ENCODE measurements around the gene RASL12. TPM values are rescaled to one million over a fixed set of nuclear protein-coding genes. Genes with fewer than 3 reads are reported as not detected.

Gene RASL12
- total and polyA plus RNA-seq, 2 of the 4 experiments (the other 2 are of a cell fraction): 0.18 to 0.22 TPM

DNA sequence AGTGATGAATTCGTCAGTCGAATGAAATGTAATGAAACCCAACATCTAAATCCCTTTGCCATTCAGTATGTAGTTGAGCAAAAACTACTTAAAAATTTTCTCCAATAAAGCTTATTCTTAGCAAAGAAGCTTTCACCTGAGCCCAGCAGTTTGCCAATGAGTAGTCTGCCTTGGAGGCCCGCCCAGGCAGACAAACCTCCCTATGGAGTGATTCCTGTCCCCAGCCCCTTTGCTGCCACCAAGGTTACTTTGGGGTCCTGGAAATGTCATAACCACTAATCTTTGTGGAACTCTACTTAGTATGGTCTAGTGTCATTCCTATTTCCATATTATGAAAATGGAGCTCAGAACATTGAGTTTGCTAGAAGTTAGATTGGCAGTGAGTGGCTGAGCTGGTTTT lies 35.1 kb upstream of the RASL12 start:
- no peaks in the 10 kb centered on the region for H3K9me3 ChIP-seq (ENCODE audit: control insufficient read depth, insufficient read depth, low read length)
- no peak overlapping the region for H3K23ac ChIP-seq (ENCODE audit: low read depth, low read length)
- no peak overlapping the region for H3K27ac ChIP-seq (ENCODE audit: insufficient read depth, low read length)
- in situ Hi-C loops (cut with MboI; ENCODE audit: low sequenced_read_pairs) (no loop called here), dilution Hi-C loops (cut with HindIII; ENCODE audit: low sequenced_read_pairs, unreplicated experiment) (no loop called here), intact Hi-C loops (cut with micrococcal nuclease) (no loop called here)
- H3K9me1 ChIP-seq (ENCODE audit: insufficient read depth, low read length): no peaks in the 10 kb centered on the region
- H3K56ac ChIP-seq (ENCODE audit: extremely low read depth, insufficient read depth, low read length): no peak overlapping the region
- no peak overlapping the region for H2BK120ac ChIP-seq (ENCODE audit: low read depth, low read length)
- no peaks in the 10 kb centered on the region for H3K27me3 ChIP-seq (ENCODE audit: control insufficient read depth, insufficient read depth, low read length)
- no peak overlapping the region for H2BK15ac ChIP-seq (ENCODE audit: low read depth, low read length)
- H3K9ac ChIP-seq (ENCODE audit: low read depth, low read length): no peak overlapping the region
- H2AFZ ChIP-seq (replicated peaks; ENCODE audit: low read length, poor library complexity): no peak overlapping the region
- no peaks in the 10 kb centered on the region; the same call in 1 of the 2 replicates for H4K20me1 ChIP-seq (ENCODE audit: insufficient read depth, low read length)
- TF ChIP-seq, protein P1, sequence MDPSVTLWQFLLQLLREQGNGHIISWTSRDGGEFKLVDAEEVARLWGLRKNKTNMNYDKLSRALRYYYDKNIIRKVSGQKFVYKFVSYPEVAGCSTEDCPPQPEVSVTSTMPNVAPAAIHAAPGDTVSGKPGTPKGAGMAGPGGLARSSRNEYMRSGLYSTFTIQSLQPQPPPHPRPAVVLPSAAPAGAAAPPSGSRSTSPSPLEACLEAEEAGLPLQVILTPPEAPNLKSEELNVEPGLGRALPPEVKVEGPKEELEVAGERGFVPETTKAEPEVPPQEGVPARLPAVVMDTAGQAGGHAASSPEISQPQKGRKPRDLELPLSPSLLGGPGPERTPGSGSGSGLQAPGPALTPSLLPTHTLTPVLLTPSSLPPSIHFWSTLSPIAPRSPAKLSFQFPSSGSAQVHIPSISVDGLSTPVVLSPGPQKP (IDR thresholded peaks at IDR 0.05; ENCODE audit: borderline replicate concordance, low read depth, low read length): no peak
- TF ChIP-seq MAFK (IDR thresholded peaks at IDR 0.05; ENCODE audit: low read depth, low read length): no peak
- no peak overlapping the region for H3K18ac ChIP-seq (ENCODE audit: low read depth, low read length)
- no peak overlapping the region for H3K14ac ChIP-seq (replicated peaks; ENCODE audit: low read depth, low read length)
- no peak overlapping the region for H2BK5ac ChIP-seq (ENCODE audit: low read depth, low read length, poor library complexity, severe bottlenecking)
- POLR2A ChIA-PET (ENCODE audit: unreplicated experiment): no interaction called here
- BruUV-seq (replicated peaks): no TSS peak
- CTCF ChIA-PET: interaction anchor here (0.5 to 2.5 kb wide), 3 partner anchors 48 to 58 kb away, joined by 3 to 26 read pairs (median 3); no protein-coding TSS in a partner anchor
- H4K91ac ChIP-seq (ENCODE audit: insufficient read depth, low read depth, low read length): no peak overlapping the region
- H3K79me1 ChIP-seq (ENCODE audit: low read depth in 1 of 2, low read length in 2 of 2): no peaks in the 10 kb centered on the region; a peak in 1 of 4 replicates
- no CpG with 5 or more reads among the region's 3 CpGs for WGBS, 2 experiments (ENCODE audit: extremely low coverage in 2 of 2, insufficient read length in 1 of 2)
- H4K8ac ChIP-seq (ENCODE audit: low read depth in 2 of 2, low read length in 2 of 2): no peak overlapping the region
- H2BK20ac ChIP-seq (ENCODE audit: low read depth, low read length): no peak overlapping the region
- ATAC-seq (ENCODE audit: low read depth): no peak
- H2AK5ac ChIP-seq (ENCODE audit: low read depth, low read length): no peak overlapping the region
- H2AK9ac ChIP-seq (replicated peaks; ENCODE audit: low read depth, low read length, poor library complexity): no peak overlapping the region
- no peak overlapping the region for H4K5ac ChIP-seq (ENCODE audit: low read depth, low read length)
- H3K4me2 ChIP-seq (ENCODE audit: low read depth, low read length): no peak overlapping the region
- H3K36me3 ChIP-seq (ENCODE audit: control insufficient read depth, insufficient read depth, low read length): peaks cover 40% of the 10 kb centered on the region
- H3K4me1 ChIP-seq (ENCODE audit: control insufficient read depth, insufficient read depth, low read length): no peaks in the 10 kb centered on the region
- H3K4ac ChIP-seq (ENCODE audit: low read depth, low read length): no peak overlapping the region
- H3K4me3 ChIP-seq (ENCODE audit: insufficient read depth, low read depth, low read length): no peak overlapping the region
- no peak for DNase-seq

All from IMR-90 (cell line).